HL-60 (cell line): Measurements from ENCODE around the gene POR.
"Not testable (repeated sequence)": the region's sequence is repeated elsewhere in the genome, so short reads cannot be mapped to it uniquely, and the experiment has no call there.

Source experiments
- DNase-seq, 2 experiments: peaks; one replicate each; pipeline ENCODE4 v3.0.0-alpha.2; 2010 to 2020; ENCODE audit warnings: low read depth in 1 of 2, low spot score in 1 of 2
- H3K27ac ChIP-seq: fragments of 250-450 bp; sonication (Bioruptor Pico); replicated peaks from 2 replicates; pipeline ENCODE4 v1.5.1; 2020; ENCODE audit warnings: mild to moderate bottlenecking, moderate library complexity
- H3K27me3 ChIP-seq: fragments of 250-450 bp; sonication (Bioruptor Pico); 2 replicates; pipeline ENCODE4 v1.5.1; 2021; ENCODE audit warnings: mild to moderate bottlenecking, moderate library complexity; ENCODE audit not compliant: insufficient read depth, poor library complexity, severe bottlenecking
- H3K4me3 ChIP-seq: replicated peaks from 2 replicates; pipeline ENCODE4 v1.5.1; 2011; ENCODE audit warnings: mild to moderate bottlenecking, control low read depth, low read length; ENCODE audit not compliant: insufficient read depth
- CTCF ChIP-seq: IDR thresholded peaks from one replicate; pipeline ENCODE4 v1.5.1; 2011; ENCODE audit warnings: low read length, control low read depth, inconsistent platforms; ENCODE audit not compliant: insufficient read depth
- GABPA ChIP-seq: IDR thresholded peaks from 2 replicates; pipeline ENCODE4 v1.6.1; 2012; ENCODE audit warnings: low read depth
- POLR2AphosphoS5 ChIP-seq: IDR thresholded peaks from 2 replicates; pipeline ENCODE4 v1.6.1; 2012; ENCODE audit warnings: low read depth
- REST ChIP-seq: IDR thresholded peaks from 2 replicates; pipeline ENCODE4 v1.6.1; 2012; ENCODE audit warnings: low read depth; ENCODE audit not compliant: insufficient replicate concordance
- SPI1 ChIP-seq: IDR thresholded peaks from 2 replicates; pipeline ENCODE4 v1.6.1; 2012; ENCODE audit warnings: low read depth, mild to moderate bottlenecking, borderline replicate concordance

Gene POR

GRCh38 chr7:75872073-75872782 lies 42.7 kb upstream of the POR start:
- TF ChIP-seq CTCF (no peak), REST (no peak), POLR2AphosphoS5 (no peak), SPI1 (peak; percentile 22; the same call in 1 of the 2 replicates), GABPA (no peak)
- peak; percentile 19 to 93 for DNase-seq
- no peak overlapping the region for H3K4me3 ChIP-seq
- no peaks in the 10 kb centered on the region for H3K27me3 ChIP-seq
- H3K27ac ChIP-seq = no peak overlapping the region

- not testable (repeated sequence) for DNase-seq, H3K27ac ChIP-seq, H3K27me3 ChIP-seq, H3K4me3 ChIP-seq
Measured at GRCh38 chr7:75874180-75874579, 40.8 kb upstream of the POR start.

- no peak for DNase-seq
- Histone ChIP-seq H3K27me3 (no peaks in the 10 kb centered on the region), H3K4me3 (no peak overlapping the region), H3K27ac (no peak overlapping the region)
- no peak for TF ChIP-seq SPI1
- TF ChIP-seq GABPA = no peak
- no peak for TF ChIP-seq REST
- no peak for TF ChIP-seq CTCF
- TF ChIP-seq POLR2AphosphoS5 = no peak
Measured at GRCh38 chr7:75875113-75876080, 39.6 kb upstream of the POR start.
